ENCODE data around the gene GK. TPM values are rescaled to one million over a fixed set of nuclear protein-coding genes. Genes with fewer than 3 reads are reported as not detected.

The GK gene
- total RNA-seq, 4 donors from 2014 or later = 4.1 to 58.6 (median 6.7) TPM

- TF ChIP-seq CTCF (IDR thresholded peaks at IDR 0.05) = no peak
- no peak for DNase-seq (ENCODE audit: low spot score)
- no peak for ATAC-seq (ENCODE audit: low FRiP score)
Measured at GRCh38 chrX:30779453-30780030, 126.3 kb downstream of the GK start.

Small RNAs within 50 kb of the gene (small RNA-seq; reads per million reads assigned to genes)
- gene CKS1BP6 = not detected

Other genes with a start within 250 kb of the GK start
- gene TASL, start 75.7 kb upstream of the GK start, total RNA-seq = 1 to 10 TPM; 1.0 to 6.6 (median 3.2) TPM
- 10 to 100 TPM; 24.3 to 31.2 (median 27.9) TPM for gene TAB3, start 235.8 kb downstream of the GK start, total RNA-seq